Gastroesophageal sphincter (tissue), 3 donors: ENCODE measurements around the gene TMEM178A.

ENCODE experiments used
- EP300 ChIP-seq: sonication (generic); formaldehyde crosslinking; IDR thresholded peaks from one replicate; pipeline ENCODE4 v1.6.1; 2017; ENCODE audit warnings: antibody characterized with exemption, mild to moderate bottlenecking
- POLR2A ChIP-seq, 2 donors: fragments of 450-650 bp; IDR thresholded peaks; one replicate each; pipeline ENCODE4 v1.6.1; 2017; ENCODE audit warnings: antibody characterized with exemption in 2 of 2, mild to moderate bottlenecking in 2 of 2, moderate library complexity in 1 of 2
- POLR2AphosphoS5 ChIP-seq: sonication (generic); formaldehyde crosslinking; IDR thresholded peaks from one replicate; pipeline ENCODE4 v1.6.1; 2017; ENCODE audit warnings: antibody characterized with exemption
- TF ChIP-seq, protein P1 (sequence below), 4 experiments: fragments of 200-600 bp in 2 of 4; fragments of 450-650 bp in 2 of 4; sonication (generic) in 1 of 4; IDR thresholded peaks; one replicate each; pipeline ENCODE4 v1.5.1; 2017 to 2019; ENCODE audit warnings: antibody characterized with exemption in 4 of 4, mild to moderate bottlenecking in 2 of 4, moderate library complexity in 2 of 4

DNA sequence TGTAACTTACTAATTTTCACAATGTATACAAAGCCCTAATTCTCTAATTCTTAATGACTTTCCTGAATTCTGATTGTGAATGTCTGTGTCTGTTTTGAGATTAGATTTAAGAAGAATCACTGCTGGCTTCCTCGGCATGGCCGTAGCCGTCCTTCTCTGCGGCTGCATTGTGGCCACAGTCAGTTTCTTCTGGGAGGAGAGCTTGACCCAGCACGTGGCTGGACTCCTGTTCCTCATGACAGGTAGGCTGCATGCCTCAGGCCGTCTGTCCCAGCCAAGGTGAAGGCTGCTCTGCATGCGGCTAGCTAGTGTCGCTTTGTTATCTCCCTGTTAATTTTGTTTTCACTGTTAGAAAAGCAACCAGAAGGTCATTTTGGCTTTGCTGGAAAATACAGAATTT lies 41.2 kb downstream of the TMEM178A start:
- TF ChIP-seq, protein P1, sequence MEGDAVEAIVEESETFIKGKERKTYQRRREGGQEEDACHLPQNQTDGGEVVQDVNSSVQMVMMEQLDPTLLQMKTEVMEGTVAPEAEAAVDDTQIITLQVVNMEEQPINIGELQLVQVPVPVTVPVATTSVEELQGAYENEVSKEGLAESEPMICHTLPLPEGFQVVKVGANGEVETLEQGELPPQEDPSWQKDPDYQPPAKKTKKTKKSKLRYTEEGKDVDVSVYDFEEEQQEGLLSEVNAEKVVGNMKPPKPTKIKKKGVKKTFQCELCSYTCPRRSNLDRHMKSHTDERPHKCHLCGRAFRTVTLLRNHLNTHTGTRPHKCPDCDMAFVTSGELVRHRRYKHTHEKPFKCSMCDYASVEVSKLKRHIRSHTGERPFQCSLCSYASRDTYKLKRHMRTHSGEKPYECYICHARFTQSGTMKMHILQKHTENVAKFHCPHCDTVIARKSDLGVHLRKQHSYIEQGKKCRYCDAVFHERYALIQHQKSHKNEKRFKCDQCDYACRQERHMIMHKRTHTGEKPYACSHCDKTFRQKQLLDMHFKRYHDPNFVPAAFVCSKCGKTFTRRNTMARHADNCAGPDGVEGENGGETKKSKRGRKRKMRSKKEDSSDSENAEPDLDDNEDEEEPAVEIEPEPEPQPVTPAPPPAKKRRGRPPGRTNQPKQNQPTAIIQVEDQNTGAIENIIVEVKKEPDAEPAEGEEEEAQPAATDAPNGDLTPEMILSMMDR (IDR thresholded peaks at IDR 0.05) = no peak
- TF ChIP-seq POLR2A (IDR thresholded peaks at IDR 0.05) = no peak
- no peak for TF ChIP-seq POLR2AphosphoS5
- no peak for TF ChIP-seq EP300
